SK-N-SH treated with all-trans-retinoic acid at 6 μM for 48 hours (cell line): Measurements from ENCODE around the gene AKAP7.

Experiments used
- BACH2 ChIP-seq: fragments of 250-450 bp; sonication (Bioruptor Pico); IDR thresholded peaks from 2 replicates; pipeline ENCODE4 v1.9.0; 2021; ENCODE audit warnings: mild to moderate bottlenecking, borderline replicate concordance
- TCF4 ChIP-seq: fragments of 250-450 bp; sonication (Bioruptor Pico); IDR thresholded peaks from 2 replicates; pipeline ENCODE4 v1.8.0; 2021; ENCODE audit warnings: mild to moderate bottlenecking, moderate library complexity, borderline replicate concordance
- ZFP3 ChIP-seq: fragments of 250-450 bp; sonication (Bioruptor Pico); IDR thresholded peaks from 2 replicates; pipeline ENCODE4 v1.5.0; 2020; ENCODE audit warnings: mild to moderate bottlenecking, moderate library complexity
- ZFP30 ChIP-seq: fragments of 450-650 bp; formaldehyde crosslinking; IDR thresholded peaks from 2 replicates; pipeline ENCODE4 v1.5.0; 2022; ENCODE audit warnings: mild to moderate bottlenecking, moderate library complexity
- ZNF565 ChIP-seq: fragments of 450-650 bp; formaldehyde crosslinking; conservative IDR thresholded peaks from 2 replicates; pipeline ENCODE4 v1.5.0; 2020; ENCODE audit warnings: low read depth, mild to moderate bottlenecking, moderate library complexity
- TF ChIP-seq, protein P1 (sequence below): fragments of 250-450 bp; sonication (Bioruptor Pico); IDR thresholded peaks from 2 replicates; pipeline ENCODE4 v1.8.0; 2020; ENCODE audit warnings: mild to moderate bottlenecking, moderate library complexity, borderline replicate concordance

DNA sequence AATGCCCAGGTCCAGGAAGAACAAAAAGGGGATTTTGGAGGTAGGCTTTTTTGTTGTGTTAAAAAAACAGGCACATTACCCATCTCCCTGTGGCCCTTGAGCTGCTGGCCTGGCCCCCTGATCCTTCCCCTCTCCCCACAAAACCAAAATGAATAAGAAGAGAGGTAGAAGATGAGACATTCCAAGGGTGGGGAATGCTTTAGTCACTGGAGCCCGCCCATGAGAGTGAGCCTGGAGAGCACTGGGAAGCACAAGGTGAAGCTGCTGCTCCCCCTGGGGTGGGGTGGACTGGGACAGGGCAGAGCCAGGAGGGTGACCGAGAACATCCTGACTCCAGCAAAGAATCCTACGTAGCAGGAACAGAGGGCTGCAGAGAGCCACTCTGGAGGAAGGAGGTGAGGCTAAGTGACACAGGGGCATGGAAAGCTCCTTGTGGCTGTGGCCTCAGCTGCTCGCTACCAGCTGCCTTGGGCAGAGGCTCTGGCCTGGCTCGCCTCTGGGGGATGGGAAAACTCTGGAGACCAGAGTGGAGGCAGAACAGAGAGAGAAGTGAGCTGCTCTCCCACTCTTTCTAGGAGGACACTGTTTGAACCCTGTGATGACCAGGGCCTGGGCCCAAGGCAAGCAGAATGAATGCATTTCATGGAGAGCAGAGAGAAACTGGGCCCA is 48.3 kb downstream of the AKAP7 start:
- no peak for TF ChIP-seq ZFP30 (CRISPR knock-in tag)
- TF ChIP-seq TCF4 (CRISPR knock-in tag): no peak
- TF ChIP-seq, protein P1, sequence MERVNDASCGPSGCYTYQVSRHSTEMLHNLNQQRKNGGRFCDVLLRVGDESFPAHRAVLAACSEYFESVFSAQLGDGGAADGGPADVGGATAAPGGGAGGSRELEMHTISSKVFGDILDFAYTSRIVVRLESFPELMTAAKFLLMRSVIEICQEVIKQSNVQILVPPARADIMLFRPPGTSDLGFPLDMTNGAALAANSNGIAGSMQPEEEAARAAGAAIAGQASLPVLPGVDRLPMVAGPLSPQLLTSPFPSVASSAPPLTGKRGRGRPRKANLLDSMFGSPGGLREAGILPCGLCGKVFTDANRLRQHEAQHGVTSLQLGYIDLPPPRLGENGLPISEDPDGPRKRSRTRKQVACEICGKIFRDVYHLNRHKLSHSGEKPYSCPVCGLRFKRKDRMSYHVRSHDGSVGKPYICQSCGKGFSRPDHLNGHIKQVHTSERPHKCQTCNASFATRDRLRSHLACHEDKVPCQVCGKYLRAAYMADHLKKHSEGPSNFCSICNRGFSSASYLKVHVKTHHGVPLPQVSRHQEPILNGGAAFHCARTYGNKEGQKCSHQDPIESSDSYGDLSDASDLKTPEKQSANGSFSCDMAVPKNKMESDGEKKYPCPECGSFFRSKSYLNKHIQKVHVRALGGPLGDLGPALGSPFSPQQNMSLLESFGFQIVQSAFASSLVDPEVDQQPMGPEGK (CRISPR knock-in tag): no peak
- no peak for TF ChIP-seq BACH2
- TF ChIP-seq ZNF565 (CRISPR knock-in tag): no peak
- no peak for TF ChIP-seq ZFP3
